HG02938 (cell line): Measurements from ENCODE around the gene PTPRN2.
"Not testable (repeated sequence)": the region's sequence is repeated elsewhere in the genome, so short reads cannot be mapped to it uniquely, and the experiment has no call there.

Source experiments
- ATAC-seq: cut with Tn5 transposase; IDR thresholded peaks from one replicate; pipeline ENCODE4 v1.9.1; 2021; ENCODE audit warnings: mild to moderate bottlenecking, moderate library complexity; ENCODE audit not compliant: unreplicated experiment

PTPRN2 gene

GRCh38 chr7:158520825-158521224 is 66.8 kb downstream of the PTPRN2 start:
- no peak for ATAC-seq

GRCh38 chr7:158519633-158520174 is 67.9 kb downstream of the PTPRN2 start:
- ATAC-seq = no peak

GRCh38 chr7:158518980-158519632 is 68.5 kb downstream of the PTPRN2 start:
- no peak for ATAC-seq

GRCh38 chr7:158517571-158517970 is 70.1 kb downstream of the PTPRN2 start:
- no peak for ATAC-seq

GRCh38 chr7:158517072-158517471 is 70.6 kb downstream of the PTPRN2 start:
- ATAC-seq = no peak

- no peak for ATAC-seq
These were observed 71.1 kb downstream of the PTPRN2 start for GRCh38 chr7:158516524-158516923.

- no peak for ATAC-seq
These were observed 74.8 kb downstream of the PTPRN2 start for GRCh38 chr7:158512869-158513268.

- no peak for ATAC-seq
These were observed 75.6 kb downstream of the PTPRN2 start for GRCh38 chr7:158512042-158512441.

GRCh38 chr7:158508802-158509385 is 78.7 kb downstream of the PTPRN2 start:
- no peak for ATAC-seq

GRCh38 chr7:158508321-158508720 is 79.3 kb downstream of the PTPRN2 start:
- not testable (repeated sequence) for ATAC-seq

GRCh38 chr7:158507917-158508316 is 79.7 kb downstream of the PTPRN2 start:
- no peak for ATAC-seq

GRCh38 chr7:158507175-158507574 is 80.4 kb downstream of the PTPRN2 start:
- not testable (repeated sequence) for ATAC-seq

GRCh38 chr7:158506626-158507025 is 81.0 kb downstream of the PTPRN2 start:
- no peak for ATAC-seq

- ATAC-seq = no peak
These were observed 81.9 kb downstream of the PTPRN2 start for GRCh38 chr7:158505683-158506082.

- no peak for ATAC-seq
These were observed 85.4 kb downstream of the PTPRN2 start for GRCh38 chr7:158502068-158502750.

GRCh38 chr7:158501393-158502067 is 86.1 kb downstream of the PTPRN2 start:
- ATAC-seq = no peak

GRCh38 chr7:158500651-158501052 is 87.0 kb downstream of the PTPRN2 start:
- ATAC-seq = no peak

- no peak for ATAC-seq
These were observed 88.6 kb downstream of the PTPRN2 start for GRCh38 chr7:158499082-158499455.

- ATAC-seq = no peak
These were observed 89.1 kb downstream of the PTPRN2 start for GRCh38 chr7:158498443-158499081.

GRCh38 chr7:158497627-158498026 is 90.0 kb downstream of the PTPRN2 start:
- no peak for ATAC-seq

- ATAC-seq = no peak
These were observed 91.8 kb downstream of the PTPRN2 start for GRCh38 chr7:158495786-158496185.
